AG04449 (cell line): ENCODE data around the gene NPAS3.

Source experiments
- CTCF ChIA-PET: fragments of 350-600 bp; formaldehyde crosslinking; extraction: SDS; loops from one replicate; lab custom pipeline; 2021; ENCODE audit warnings: antibody characterized with exemption; lab: Yijun Ruan, JAX
- POLR2A ChIA-PET: fragments of 400-600, 350-600 bp; formaldehyde crosslinking; extraction: SDS; loops from one replicate; lab custom pipeline; 2020; ENCODE audit warnings: antibody characterized with exemption, inconsistent platforms; lab: Yijun Ruan, JAX
- DNase-seq: peaks from one replicate; pipeline ENCODE4 v3.0.0-alpha.2; 2010; ENCODE audit warnings: low read depth, low spot score
- H3K4me3 ChIP-seq: 2 replicates; pipeline ENCODE4 v1.5.1; 2011; ENCODE audit warnings: low read depth, mild to moderate bottlenecking, control low read depth, low read length
- TF ChIP-seq, protein P1 (sequence below): IDR thresholded peaks from one replicate; pipeline ENCODE4 v1.5.1; 2011; ENCODE audit warnings: mild to moderate bottlenecking, moderate library complexity, low read length, control low read depth, inconsistent platforms; ENCODE audit not compliant: insufficient read depth; ENCODE audit errors: missing control alignments

The NPAS3 gene

DNA sequence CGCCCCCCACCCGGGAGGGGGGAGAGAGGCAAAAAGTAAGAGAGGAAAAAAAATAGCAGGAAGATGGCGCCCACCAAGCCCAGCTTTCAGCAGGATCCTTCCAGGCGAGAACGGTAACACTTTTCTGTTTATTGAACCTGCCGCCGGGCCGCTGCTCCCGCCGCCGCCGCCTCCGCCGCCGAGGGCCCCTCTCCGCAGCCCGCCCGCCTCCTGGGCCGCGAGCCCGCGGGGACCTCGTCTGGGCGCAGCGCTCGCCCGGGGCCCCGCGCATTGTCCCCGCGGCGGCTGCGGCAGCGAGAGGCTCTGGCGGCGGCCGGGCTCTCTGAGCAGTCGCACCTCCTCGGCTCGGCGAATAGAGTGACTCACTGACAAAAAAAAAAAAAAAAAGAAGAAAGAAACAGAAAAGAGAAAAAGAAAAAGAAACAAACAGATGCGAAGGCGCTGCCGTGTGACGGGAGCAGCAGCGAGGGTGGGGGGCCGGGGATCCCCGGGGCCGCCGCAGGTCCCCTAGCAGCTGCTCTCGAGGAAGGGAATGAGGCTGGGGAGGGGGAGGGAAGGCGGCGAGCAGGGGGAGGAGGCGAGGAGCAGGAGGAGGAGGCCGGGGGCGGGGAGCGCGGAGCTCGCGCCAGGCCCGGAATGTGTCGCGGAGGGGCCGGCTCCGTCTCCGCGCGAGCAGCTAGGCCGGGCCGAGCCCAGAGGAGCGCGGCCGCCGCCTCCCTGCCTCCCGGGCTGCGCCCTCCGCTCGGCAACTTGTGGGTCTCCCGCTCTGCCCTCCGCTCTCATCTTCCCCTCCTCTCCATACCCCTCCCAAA is 781 bp downstream of the NPAS3 start:
- ChIA-PET POLR2A (interaction anchor here (0.6 kb wide), 1 partner anchor 86 kb away, joined by 3 read pairs; no protein-coding TSS in a partner anchor), CTCF (no interaction called here)
- H3K4me3 ChIP-seq, result peak overlapping the region; percentile 56
- no peak for DNase-seq
- TF ChIP-seq, protein P1, sequence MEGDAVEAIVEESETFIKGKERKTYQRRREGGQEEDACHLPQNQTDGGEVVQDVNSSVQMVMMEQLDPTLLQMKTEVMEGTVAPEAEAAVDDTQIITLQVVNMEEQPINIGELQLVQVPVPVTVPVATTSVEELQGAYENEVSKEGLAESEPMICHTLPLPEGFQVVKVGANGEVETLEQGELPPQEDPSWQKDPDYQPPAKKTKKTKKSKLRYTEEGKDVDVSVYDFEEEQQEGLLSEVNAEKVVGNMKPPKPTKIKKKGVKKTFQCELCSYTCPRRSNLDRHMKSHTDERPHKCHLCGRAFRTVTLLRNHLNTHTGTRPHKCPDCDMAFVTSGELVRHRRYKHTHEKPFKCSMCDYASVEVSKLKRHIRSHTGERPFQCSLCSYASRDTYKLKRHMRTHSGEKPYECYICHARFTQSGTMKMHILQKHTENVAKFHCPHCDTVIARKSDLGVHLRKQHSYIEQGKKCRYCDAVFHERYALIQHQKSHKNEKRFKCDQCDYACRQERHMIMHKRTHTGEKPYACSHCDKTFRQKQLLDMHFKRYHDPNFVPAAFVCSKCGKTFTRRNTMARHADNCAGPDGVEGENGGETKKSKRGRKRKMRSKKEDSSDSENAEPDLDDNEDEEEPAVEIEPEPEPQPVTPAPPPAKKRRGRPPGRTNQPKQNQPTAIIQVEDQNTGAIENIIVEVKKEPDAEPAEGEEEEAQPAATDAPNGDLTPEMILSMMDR, result no peak

DNA sequence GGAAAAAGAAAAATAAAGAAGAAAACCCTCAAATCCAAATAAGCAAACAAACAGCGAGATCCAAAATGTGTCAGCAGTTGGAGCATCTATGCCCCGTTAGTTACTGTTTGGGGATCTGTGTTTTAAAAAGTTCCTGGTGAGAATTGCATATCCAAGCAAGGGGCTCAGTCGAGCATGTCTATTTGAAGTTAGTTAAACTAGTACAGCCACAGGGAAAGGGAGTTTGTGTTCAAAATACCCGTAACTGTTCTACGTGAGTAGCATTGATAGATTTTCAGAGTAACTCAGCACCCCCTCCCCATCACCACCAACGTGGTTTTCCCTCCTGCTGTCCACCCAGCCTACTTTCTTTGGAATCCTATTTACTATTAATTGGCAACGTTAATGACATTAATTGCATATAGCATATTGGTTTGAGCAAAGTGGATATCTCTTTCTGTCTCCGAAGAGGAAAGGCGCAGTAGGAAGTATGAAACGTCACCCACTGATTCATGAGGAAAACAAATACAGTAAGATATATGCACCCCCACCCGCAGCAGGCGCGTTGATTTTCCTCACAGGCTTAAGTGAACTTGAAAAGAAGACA is 1.5 kb downstream of the NPAS3 start:
- POLR2A ChIA-PET, result no interaction called here
- TF ChIP-seq, protein P1, result no peak
- DNase-seq, result no peak
- CTCF ChIA-PET, result no interaction called here
- H3K4me3 ChIP-seq, result peak overlapping the region; percentile 56

DNA sequence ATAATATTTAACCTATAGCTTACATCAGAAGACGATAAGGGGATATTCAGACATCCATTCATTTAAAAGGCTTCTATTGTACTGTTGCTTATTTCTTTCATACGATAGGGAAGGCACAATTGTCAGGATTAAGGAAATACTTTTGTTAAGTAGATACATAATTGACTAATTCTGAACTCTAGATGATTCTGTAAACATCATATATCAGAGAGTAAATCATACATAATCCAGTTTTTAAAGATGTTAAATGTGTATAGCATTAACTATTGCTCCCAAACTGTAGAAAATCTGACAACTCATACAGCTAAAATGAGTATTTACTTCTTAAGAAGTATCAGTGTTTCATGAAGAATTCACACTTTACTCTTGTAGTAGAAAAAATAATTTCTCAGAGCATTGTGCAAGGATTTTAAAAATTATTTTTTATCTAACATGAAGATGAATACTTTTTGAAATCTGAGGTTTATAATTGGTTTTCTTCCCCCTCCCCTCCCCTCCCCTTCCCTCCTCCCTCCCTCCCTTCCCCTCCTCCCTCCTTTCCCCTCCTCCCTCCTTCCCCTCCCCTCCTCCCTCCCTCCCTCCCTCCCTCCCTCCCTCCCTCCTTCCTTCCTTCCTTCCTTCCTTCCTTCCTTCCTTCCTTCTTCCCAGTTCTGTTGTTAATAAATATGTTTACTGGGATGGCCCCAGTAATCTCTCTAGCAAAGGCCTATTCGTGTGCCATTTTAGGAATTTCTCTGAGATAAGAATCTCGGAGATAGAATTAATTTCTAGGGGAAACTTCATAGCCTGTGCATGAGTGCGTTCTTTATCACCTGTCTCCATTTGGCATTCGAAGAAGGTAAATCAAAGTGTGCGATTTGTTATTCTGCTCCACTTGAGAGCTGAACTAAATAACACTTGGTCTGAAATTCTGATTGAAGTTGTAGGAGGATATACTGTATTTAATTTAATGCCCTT is 2.3 kb downstream of the NPAS3 start:
- TF ChIP-seq, protein P1, result no peak
- ChIA-PET POLR2A (no interaction called here), CTCF (no interaction called here)
- H3K4me3 ChIP-seq, result no peak overlapping the region
- no peak for DNase-seq

DNA sequence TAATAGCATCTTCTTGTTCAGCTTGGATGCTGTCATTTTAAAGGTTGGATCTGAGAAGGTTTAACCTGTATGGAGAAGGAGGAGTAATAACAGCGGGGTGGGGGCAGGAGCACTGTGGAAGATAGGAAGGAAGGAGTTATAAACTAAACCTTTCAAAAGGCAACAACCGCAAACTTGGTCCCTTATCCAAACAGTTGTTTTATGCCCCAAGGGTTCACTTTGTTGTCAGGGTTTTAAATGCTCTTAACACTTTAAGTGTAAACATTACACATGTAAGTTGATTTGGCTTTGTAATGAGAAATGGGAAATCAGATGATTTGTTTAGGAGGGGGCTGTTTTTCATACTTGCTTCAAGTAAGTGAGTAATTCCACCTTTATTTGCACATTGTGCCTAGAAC is 3.0 kb downstream of the NPAS3 start:
- DNase-seq, result no peak
- TF ChIP-seq, protein P1, result no peak
- CTCF ChIA-PET, result no interaction called here
- POLR2A ChIA-PET, result no interaction called here
- no peak overlapping the region for H3K4me3 ChIP-seq

DNA sequence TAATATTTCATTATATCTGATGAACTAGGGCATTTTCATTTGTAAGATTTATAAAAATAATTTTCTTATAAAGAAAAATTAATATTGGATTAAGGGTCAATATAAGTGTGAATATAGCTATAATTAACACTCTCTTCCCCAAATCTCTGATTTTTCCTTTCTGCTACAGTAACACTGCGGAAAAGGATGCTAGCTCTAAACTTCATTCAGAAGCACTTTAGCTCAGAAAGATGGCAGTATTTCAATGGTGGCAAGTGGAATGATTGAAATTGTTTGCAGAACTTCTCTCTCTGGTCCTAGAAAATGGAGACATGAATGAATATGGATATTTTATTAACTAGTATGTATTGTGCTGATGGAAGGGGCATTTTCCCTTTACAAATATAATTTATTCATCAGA is 8.4 kb downstream of the NPAS3 start:
- H3K4me3 ChIP-seq, result no peak overlapping the region
- ChIA-PET POLR2A (no interaction called here), CTCF (no interaction called here)
- TF ChIP-seq, protein P1, result no peak
- no peak for DNase-seq
